ENCODE results near the gene KAZN.

GRCh38 chr1:14907416-14907815 is 308.9 kb downstream of the KAZN start:
- TF ChIP-seq CTCF (conservative IDR thresholded peaks at IDR 0.05; ENCODE audit: low read length) (no peak), EZH2phosphoT487 (IDR thresholded peaks at IDR 0.05; ENCODE audit: borderline replicate concordance) (no peak)
